Measurements from ENCODE around the gene MCAT.

MCAT gene

GRCh38 chr22:43118953-43119458 is 24.2 kb downstream of the MCAT start:
- CTCF ChIA-PET: interaction anchor here (0.9 to 1.7 kb wide), 4 partner anchors 11 to 29 kb away, joined by 3 to 6 read pairs (median 4); no protein-coding TSS in a partner anchor
- TF ChIP-seq CTCF (IDR thresholded peaks at IDR 0.05; ENCODE audit: control extremely low read depth, extremely low read depth, low read depth, missing control alignments): no peak
- DNase-seq (ENCODE audit: extremely low spot score): peak; percentile 72
- POLR2A ChIA-PET: no interaction called here

- no peak for DNase-seq (ENCODE audit: extremely low spot score)
- no peak for TF ChIP-seq CTCF (IDR thresholded peaks at IDR 0.05; ENCODE audit: control extremely low read depth, extremely low read depth, low read depth, missing control alignments)
- ChIA-PET CTCF (interaction anchor here (1.0 to 1.7 kb wide), 3 partner anchors 17 to 28 kb away, joined by 3 to 6 read pairs (median 3); no protein-coding TSS in a partner anchor), POLR2A (no interaction called here)
These were observed 25.0 kb downstream of the MCAT start for GRCh38 chr22:43118024-43118849.

GRCh38 chr22:43116932-43117331 is 26.3 kb downstream of the MCAT start:
- ChIA-PET CTCF (no interaction called here), POLR2A (no interaction called here)
- no peak for DNase-seq (ENCODE audit: extremely low spot score)
- no peak for TF ChIP-seq CTCF (IDR thresholded peaks at IDR 0.05; ENCODE audit: control extremely low read depth, extremely low read depth, low read depth, missing control alignments)

GRCh38 chr22:43114958-43115357 is 28.2 kb downstream of the MCAT start:
- CTCF ChIA-PET: no interaction called here
- no peak for DNase-seq (ENCODE audit: extremely low spot score)
- no peak for TF ChIP-seq CTCF (IDR thresholded peaks at IDR 0.05; ENCODE audit: control extremely low read depth, extremely low read depth, low read depth, missing control alignments)
- POLR2A ChIA-PET: no interaction called here

GRCh38 chr22:43113526-43114251 is 29.5 kb downstream of the MCAT start:
- ChIA-PET POLR2A (no interaction called here), CTCF (no interaction called here)
- DNase-seq (ENCODE audit: extremely low spot score): no peak
- no peak for TF ChIP-seq CTCF (IDR thresholded peaks at IDR 0.05; ENCODE audit: control extremely low read depth, extremely low read depth, low read depth, missing control alignments)

GRCh38 chr22:43110927-43111623 is 32.1 kb downstream of the MCAT start:
- POLR2A ChIA-PET: no interaction called here
- peak; percentile 56 for DNase-seq (ENCODE audit: extremely low spot score)
- CTCF ChIA-PET: interaction anchor here (0.6 to 1.6 kb wide), 6 partner anchors 19 to 354 kb away, joined by 3 to 8 read pairs (median 3); no protein-coding TSS in a partner anchor
- TF ChIP-seq CTCF (IDR thresholded peaks at IDR 0.05; ENCODE audit: control extremely low read depth, extremely low read depth, low read depth, missing control alignments): no peak
